Fibroblast of the aortic adventitia (primary cell): ENCODE data around the gene RAI14. TPM values are rescaled to one million over a fixed set of nuclear protein-coding genes. Genes with fewer than 3 reads are reported as not detected.

Experiments
- DNase-seq: peaks from one replicate; pipeline ENCODE4 v3.0.0-alpha.2; 2010; ENCODE audit warnings: low read depth
- H3K4me3 ChIP-seq: 2 replicates; pipeline ENCODE4 v1.5.1; 2011; ENCODE audit warnings: low read depth, mild to moderate bottlenecking, control low read depth, low read length, moderate library complexity
- total RNA-seq: library from RNA; depleted of rRNA; stranded (reverse); fragments of >200 nt; gene quantifications from 2 replicates; pipeline ENCODE4 v1.2.3, GENCODE V29; 2012; ENCODE audit warnings: low replicate concordance
- TF ChIP-seq, protein P1 (sequence below): IDR thresholded peaks from 2 replicates; pipeline ENCODE4 v1.5.1; 2011; ENCODE audit warnings: mild to moderate bottlenecking, low read length, control low read depth, inconsistent platforms; ENCODE audit not compliant: insufficient read depth

The RAI14 gene
- total RNA-seq, 1 donor = 100 TPM

DNA sequence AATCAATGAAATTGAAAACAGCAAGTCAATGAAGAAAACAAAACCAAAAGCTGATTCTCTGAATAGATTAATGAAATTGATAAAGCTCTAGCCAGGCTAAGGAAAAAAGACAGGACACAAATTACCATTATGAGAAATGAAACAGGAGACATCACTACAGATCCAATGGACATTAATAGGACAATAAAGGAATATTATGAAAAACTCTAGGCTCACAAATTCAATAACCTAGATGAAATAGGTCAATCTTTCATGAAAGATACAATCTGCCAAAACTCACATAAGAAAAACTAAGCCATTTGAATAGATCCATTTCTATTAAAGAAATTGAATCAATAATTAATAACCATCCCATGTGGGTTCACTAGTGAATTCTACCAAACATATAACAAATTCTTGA is 220.1 kb downstream of the RAI14 start:
- no peak for DNase-seq
- TF ChIP-seq, protein P1, sequence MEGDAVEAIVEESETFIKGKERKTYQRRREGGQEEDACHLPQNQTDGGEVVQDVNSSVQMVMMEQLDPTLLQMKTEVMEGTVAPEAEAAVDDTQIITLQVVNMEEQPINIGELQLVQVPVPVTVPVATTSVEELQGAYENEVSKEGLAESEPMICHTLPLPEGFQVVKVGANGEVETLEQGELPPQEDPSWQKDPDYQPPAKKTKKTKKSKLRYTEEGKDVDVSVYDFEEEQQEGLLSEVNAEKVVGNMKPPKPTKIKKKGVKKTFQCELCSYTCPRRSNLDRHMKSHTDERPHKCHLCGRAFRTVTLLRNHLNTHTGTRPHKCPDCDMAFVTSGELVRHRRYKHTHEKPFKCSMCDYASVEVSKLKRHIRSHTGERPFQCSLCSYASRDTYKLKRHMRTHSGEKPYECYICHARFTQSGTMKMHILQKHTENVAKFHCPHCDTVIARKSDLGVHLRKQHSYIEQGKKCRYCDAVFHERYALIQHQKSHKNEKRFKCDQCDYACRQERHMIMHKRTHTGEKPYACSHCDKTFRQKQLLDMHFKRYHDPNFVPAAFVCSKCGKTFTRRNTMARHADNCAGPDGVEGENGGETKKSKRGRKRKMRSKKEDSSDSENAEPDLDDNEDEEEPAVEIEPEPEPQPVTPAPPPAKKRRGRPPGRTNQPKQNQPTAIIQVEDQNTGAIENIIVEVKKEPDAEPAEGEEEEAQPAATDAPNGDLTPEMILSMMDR = no peak
- no peak overlapping the region for H3K4me3 ChIP-seq

DNA sequence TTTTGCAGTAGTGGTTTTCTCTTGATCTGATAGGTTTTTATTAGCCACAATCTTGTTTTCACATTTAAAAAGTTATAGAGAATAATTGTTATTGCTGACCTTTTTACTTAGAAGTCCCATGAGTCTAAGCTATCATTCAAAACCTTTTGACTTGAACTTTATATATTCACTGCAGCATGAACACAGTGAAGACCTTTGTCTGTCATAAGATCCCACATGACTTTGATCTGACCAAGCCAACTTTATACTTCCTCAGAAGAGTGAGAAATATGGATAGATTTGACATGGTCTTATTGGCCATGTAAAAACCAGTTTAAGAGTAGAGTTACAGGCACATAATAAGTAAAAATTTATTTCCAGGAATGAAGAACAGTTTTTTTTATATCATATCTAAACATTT is 225.1 kb downstream of the RAI14 start:
- no peak overlapping the region for H3K4me3 ChIP-seq
- TF ChIP-seq, protein P1 = no peak
- DNase-seq = no peak

Other genes with a start within 250 kb of the RAI14 start
- 0.36 TPM in 1 of 2 replicates, not detected in the other for gene TTC23L, start 182.8 kb downstream of the RAI14 start, total RNA-seq